Measurements from ENCODE around the gene DUSP15.

Gene DUSP15

DNA sequence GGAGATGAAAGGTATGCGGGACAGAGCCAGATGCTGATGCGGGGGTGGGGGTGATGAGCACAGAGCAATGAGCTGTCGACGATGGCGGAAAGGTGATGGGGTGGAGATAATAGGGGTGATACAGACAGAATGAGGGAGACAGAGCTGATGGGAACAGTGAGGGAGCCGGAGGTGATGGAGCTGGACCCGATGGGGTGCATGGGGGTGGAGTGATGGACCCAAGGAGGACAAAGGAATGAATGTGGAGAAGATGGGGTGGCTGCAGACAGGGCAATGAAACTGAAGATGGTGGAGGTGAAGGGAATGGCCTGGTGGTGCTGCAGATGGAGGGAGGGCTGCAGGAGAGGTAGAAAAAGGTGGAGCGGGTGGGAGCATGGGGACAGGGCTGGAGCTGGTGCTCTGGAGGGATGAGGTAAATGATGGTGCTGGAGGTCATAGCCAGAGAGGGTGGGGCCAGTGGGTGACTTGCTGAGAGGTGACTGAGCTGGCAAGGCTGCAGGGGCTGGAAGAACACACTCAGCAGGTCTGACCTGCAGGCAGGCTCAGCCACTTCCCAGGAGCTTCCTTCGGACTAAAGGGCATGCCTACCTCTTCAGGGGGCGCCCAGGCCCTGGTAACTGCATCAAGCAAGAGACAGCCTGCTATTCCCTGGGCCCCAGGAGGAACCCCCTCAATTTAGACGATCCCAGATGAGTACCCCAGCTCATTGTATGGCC lies 18.9 kb downstream of the DUSP15 start:
- DNase-seq (ENCODE audit: low read depth): no peak
- H3K4me3 ChIP-seq (ENCODE audit: low read depth, low read length): no peak overlapping the region
- TF ChIP-seq, protein P1, sequence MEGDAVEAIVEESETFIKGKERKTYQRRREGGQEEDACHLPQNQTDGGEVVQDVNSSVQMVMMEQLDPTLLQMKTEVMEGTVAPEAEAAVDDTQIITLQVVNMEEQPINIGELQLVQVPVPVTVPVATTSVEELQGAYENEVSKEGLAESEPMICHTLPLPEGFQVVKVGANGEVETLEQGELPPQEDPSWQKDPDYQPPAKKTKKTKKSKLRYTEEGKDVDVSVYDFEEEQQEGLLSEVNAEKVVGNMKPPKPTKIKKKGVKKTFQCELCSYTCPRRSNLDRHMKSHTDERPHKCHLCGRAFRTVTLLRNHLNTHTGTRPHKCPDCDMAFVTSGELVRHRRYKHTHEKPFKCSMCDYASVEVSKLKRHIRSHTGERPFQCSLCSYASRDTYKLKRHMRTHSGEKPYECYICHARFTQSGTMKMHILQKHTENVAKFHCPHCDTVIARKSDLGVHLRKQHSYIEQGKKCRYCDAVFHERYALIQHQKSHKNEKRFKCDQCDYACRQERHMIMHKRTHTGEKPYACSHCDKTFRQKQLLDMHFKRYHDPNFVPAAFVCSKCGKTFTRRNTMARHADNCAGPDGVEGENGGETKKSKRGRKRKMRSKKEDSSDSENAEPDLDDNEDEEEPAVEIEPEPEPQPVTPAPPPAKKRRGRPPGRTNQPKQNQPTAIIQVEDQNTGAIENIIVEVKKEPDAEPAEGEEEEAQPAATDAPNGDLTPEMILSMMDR (IDR thresholded peaks at IDR 0.05; ENCODE audit: low read depth, low read length): no peak
- TF ChIP-seq POLR2A (IDR thresholded peaks at IDR 0.05; ENCODE audit: extremely low read depth, insufficient read length): no peak
- TF ChIP-seq MYC (IDR thresholded peaks at IDR 0.05; ENCODE audit: low read depth, low read length): no peak
- TF ChIP-seq MAX (IDR thresholded peaks at IDR 0.05; ENCODE audit: low read depth, low read length): no peak

DNA sequence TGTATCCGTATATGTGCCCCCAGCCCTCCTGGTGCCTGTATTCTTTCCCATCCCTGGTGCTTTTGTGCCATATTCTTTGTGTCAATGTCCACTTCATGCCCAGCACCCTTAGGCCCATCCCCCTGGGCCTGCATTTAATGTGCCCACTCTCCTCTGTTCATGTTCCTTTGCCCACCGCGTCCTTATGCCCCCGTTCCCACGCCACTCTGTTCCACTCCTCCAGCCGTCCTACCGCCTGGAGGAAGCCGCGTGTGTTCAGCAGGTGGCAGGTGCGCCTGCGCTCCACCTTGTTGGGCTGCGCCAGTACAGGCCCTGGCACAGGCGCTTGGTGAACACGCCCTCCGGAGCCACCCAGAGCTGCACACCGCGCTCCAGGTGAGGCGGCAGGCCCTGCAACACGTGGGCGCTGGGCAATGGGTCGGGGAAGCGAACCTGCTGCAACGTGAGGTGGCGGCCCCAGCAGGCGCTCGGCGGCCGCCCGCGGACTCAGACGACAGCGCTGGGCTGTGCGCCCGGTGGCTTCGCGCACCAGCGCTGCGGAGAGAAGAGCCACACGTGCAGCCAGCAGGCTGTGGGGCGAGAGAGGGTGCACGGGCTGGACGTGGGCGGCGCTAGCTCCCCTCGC lies 20.9 kb downstream of the DUSP15 start:
- no peak for TF ChIP-seq POLR2A (IDR thresholded peaks at IDR 0.05; ENCODE audit: extremely low read depth, insufficient read length)
- TF ChIP-seq MAX (IDR thresholded peaks at IDR 0.05; ENCODE audit: low read depth, low read length): no peak
- TF ChIP-seq, protein P1 (IDR thresholded peaks at IDR 0.05; ENCODE audit: low read depth, low read length): no peak
- no peak for TF ChIP-seq MYC (IDR thresholded peaks at IDR 0.05; ENCODE audit: low read depth, low read length)
- no peak overlapping the region for H3K4me3 ChIP-seq (ENCODE audit: low read depth, low read length)
- DNase-seq (ENCODE audit: low read depth): no peak

DNA sequence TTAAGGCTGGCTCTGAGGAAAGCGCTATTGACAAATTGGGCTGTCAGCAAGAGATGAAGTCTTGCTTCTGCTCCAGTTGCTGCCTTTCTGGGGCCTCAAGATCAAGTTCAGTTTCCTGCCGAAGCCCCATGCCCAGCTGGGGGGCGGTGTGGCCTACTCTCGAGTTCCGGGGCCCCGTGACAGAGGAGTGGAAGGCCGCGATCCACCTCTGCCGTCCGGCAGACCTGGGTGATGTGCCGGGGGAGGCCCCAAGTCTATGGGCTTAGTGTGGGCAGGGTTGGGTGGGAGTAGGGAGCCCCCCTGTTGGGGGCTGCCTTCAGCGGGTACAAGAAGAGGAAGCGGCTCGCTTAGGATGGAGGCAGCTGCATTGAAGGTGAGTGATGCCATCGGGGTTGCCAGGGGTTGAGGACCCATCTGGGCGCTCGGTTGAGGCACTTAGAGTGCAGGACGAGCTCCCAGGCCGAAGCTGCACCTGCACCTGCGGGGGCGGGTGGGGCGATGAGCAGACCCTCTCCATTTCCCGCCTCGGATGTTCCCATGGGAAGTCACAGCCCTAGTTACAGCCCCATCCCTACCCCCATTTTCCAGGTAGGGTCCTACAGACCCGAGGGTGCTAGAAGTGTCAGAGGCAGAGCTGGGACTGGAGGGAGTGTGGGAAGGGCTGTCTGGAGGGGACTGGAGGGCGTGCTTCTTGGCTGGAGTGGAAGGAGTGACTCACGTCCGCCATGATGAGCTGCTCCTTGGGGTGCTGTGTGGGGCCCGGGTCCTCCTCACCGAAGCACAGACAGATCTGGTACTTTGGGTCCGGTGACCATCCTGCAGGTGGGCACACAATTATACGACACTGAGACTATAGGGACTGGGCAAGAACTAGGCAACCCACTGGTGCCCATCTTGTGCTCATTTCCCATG lies 22.0 kb downstream of the DUSP15 start:
- no peak overlapping the region for H3K4me3 ChIP-seq (ENCODE audit: low read depth, low read length)
- TF ChIP-seq MYC (IDR thresholded peaks at IDR 0.05; ENCODE audit: low read depth, low read length) (no peak), MAX (IDR thresholded peaks at IDR 0.05; ENCODE audit: low read depth, low read length) (no peak), POLR2A (IDR thresholded peaks at IDR 0.05; ENCODE audit: extremely low read depth, insufficient read length) (no peak)
- TF ChIP-seq, protein P1 (IDR thresholded peaks at IDR 0.05; ENCODE audit: low read depth, low read length): no peak
- DNase-seq (ENCODE audit: low read depth): no peak

- no peak for DNase-seq (ENCODE audit: low read depth)
- TF ChIP-seq MAX (IDR thresholded peaks at IDR 0.05; ENCODE audit: low read depth, low read length) (no peak), MYC (IDR thresholded peaks at IDR 0.05; ENCODE audit: low read depth, low read length) (no peak), POLR2A (IDR thresholded peaks at IDR 0.05; ENCODE audit: extremely low read depth, insufficient read length) (no peak)
- TF ChIP-seq, protein P1 (IDR thresholded peaks at IDR 0.05; ENCODE audit: low read depth, low read length): no peak
- no peak overlapping the region for H3K4me3 ChIP-seq (ENCODE audit: low read depth, low read length)
These were observed 23.6 kb downstream of the DUSP15 start for GRCh38 chr20:31846793-31847138.

DNA sequence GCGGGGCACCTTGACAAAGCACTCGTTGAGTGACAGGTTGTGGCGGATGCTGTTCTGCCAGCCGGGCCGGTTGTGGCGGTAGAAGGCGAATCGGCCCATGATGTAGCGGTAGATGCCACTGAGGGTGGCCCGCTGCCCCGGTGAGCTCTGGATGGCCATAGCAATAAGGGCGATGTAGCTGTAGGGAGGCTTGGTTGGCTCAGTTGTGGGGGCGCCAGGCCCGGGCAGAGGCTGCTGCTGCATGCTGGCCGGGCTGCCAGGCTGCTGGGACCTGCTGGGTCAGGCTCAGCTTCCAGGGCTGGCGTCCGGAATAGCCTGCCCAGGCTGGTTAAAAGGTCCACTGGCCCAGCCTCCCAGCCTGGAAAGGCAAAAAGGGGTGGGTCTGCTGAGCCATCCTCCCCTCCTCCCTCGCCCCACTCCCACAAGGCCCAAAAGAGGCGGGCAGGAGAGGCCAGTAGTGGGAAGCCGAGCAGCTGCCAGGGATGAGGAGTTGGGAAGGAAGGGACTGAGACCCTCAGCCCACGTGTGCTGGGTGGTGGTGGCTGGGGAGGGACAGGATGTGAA lies 24.9 kb downstream of the DUSP15 start, which contains the start of gene FOXS1:
TSS of gene FOXS1 (minus strand) at position 305 of the 564 bp plus-strand sequence. CDS start at position 243, 62 bp downstream.
- no peak within 1 kb of the TSS for H3K4me3 ChIP-seq (ENCODE audit: low read depth, low read length)
- DNase-seq (ENCODE audit: low read depth): no peak
- no peak for TF ChIP-seq POLR2A (IDR thresholded peaks at IDR 0.05; ENCODE audit: extremely low read depth, insufficient read length)
- no peak for TF ChIP-seq MAX (IDR thresholded peaks at IDR 0.05; ENCODE audit: low read depth, low read length)
- no peak for TF ChIP-seq MYC (IDR thresholded peaks at IDR 0.05; ENCODE audit: low read depth, low read length)
- TF ChIP-seq, protein P1 (IDR thresholded peaks at IDR 0.05; ENCODE audit: low read depth, low read length): no peak

Measured in NB4 (cell line).